Measurements from ENCODE around the gene MAP3K20.
"Not testable (repeated sequence)": the region's sequence is repeated elsewhere in the genome, so short reads cannot be mapped to it uniquely, and the experiment has no call there.

MAP3K20 gene

DNA sequence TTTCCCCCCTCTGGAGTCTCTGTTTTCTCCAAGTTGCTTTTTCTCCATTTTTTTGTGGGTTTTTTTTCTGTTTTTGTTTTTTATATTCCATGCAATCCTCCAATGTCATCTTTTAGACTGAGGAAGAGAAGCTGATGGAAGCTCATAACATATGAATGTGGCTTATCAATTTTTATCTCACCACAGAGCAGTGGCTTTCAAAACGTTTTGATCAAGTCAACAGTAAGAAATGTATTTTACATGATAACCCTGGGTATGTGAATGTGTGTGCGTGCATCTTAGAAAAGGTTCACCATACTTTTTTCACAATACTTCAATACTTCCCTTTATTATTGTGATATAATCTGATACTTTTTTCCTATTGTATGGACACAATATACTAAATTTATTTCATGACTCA, 214.4 kb downstream of the MAP3K20 start:
- no peak for DNase-seq (ENCODE audit: low read depth, low spot score)
- no peak overlapping the region for H3K27ac ChIP-seq

DNA sequence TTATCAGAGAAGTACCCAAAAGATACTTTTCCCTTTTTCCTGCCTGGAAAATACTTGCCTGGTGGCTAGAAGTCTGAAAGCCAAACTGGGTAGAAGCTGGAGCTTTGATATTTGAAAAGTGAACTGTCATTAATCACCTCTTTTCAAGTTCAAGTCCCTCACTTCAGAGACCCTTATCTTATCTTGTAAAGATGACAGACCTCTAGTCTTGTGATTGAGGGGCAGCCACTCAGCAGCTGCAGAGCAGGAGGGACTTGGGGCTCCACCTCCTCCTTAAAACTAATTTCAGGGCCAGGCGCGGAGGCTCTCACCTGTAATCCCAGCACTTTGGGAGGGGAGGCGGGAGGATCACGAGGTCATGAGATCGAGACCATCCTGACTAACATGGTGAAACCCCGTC, 214.9 kb downstream of the MAP3K20 start:
- H3K27ac ChIP-seq: no peak overlapping the region
- DNase-seq (ENCODE audit: low read depth, low spot score): no peak

DNA sequence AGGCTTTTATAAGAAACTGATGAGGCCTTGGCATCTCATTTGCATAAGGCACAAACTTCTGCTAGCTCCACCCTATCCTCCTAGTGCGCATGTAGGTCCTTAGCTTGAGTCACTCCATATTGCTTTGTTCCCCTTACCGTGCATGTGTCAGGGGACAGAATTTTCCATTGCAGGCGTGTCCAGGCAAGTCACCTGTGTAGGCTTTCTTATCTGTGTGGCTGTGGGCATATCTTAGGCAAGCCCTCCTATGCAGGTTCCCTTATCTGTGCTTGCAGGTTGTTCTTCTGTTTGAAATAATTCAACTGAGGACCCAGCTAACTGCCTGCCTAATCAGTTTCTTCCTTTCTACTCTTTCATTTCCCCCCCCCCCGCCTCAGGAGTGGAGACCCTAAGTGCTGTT, 215.8 kb downstream of the MAP3K20 start:
- no peak overlapping the region for H3K27ac ChIP-seq
- no peak for DNase-seq (ENCODE audit: low read depth, low spot score)

DNA sequence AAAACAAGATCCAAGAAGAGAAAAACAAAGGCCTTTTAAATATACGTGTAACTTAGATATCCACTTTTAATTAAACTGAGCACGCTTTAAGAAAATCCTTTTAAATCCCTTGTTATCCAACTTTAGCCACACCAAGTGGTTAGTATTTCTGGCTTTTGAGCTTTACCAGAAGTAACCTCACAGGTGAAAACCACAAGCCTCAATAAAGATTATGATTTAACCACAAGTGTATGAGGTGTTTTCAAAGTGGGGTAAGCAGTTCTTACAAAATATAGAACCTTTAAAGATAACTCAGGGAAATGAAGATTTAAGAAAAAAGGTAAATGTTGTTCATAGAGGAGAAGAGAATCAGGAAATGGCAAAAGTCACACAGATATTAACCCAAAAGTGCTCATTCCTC, 220.6 kb downstream of the MAP3K20 start:
- no peak overlapping the region for H3K27ac ChIP-seq
- DNase-seq (ENCODE audit: low read depth, low spot score): no peak

DNA sequence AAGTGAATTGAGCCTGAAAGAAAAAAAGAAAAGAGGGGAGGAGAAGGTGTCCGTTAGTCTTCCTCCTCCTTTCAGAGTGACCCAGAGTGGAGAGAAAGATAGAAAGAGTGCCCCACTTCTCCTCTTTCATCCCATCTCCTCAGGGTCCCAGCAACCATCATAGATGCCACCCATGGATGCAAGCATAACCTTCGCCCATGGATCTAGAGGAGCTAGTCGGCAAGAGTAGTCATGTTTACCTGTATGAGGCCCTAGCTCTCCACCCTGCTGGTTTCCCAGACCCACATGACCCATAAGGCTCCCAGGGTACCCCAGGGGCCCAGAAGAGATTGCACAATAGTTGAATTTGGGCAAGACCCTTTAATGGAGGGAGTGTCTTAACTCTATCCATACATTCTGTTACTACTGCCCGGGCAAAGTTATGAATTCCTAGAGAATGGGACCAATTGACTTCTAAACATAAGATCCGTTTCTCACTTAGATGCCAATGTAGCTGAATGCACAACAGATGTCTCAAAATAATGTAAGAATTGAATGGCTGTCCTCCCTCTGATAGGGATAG, 223.0 kb downstream of the MAP3K20 start:
- no peak for DNase-seq (ENCODE audit: low read depth, low spot score)
- no peak overlapping the region for H3K27ac ChIP-seq

DNA sequence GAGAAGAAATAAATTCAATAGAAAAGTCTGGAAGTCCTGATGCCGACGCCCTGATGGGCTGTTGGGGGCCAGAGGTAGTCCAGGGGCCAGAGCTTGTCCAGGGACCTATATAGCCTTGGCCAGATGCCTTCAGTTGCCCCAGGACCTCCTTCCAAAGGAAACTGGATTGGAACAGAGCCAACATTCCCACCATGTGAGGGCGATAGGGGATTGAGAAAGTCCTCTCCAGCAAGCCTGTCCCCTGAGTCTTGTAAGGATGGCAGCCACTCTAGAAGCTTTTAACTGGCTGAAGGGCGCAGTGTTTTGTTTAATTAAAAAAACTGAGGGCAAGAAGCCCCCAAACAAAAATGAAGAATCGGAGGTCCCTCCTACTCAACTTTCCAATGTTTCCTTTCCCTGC, 224.1 kb downstream of the MAP3K20 start:
- H3K27ac ChIP-seq: no peak overlapping the region
- DNase-seq (ENCODE audit: low read depth, low spot score): no peak

DNA sequence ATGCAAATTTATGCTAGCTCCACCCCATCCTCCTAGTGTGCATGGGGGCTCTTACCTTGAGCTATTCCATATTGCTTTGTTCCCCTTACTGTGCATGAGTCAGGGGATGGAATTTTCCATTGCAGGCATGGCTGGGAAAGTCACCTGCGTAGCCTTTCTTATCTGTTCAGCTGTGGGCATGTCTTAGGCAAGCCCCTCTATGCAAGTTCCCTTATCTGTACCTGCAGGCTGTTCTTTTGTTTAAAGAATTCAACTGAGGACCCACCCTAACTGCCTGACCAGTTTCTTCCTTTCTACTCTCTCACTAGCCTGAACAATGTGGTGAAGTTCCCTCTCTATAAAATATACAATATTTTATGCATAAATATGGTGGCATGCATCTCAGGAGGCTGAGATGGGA, 224.8 kb downstream of the MAP3K20 start:
- no peak overlapping the region for H3K27ac ChIP-seq
- DNase-seq (ENCODE audit: low read depth, low spot score): no peak

DNA sequence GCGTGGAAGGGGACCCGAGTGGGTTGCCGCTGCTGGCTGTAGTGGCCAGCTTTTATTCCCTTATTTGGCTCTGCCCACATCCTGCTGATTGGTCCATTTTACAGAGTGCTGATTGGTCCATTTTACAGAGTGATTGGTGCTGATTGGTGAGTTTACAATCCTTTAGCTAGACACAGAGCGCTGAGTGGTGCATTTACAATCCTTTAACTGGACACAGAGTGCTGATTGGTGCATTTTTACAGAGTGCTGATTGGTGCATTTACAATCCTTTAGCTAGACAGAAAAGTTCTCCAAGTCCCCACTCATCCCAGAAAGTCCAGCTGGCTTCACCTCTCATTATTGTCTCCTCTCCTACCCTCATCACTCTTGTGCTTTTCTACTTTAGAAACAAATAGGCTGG, 225.9 kb downstream of the MAP3K20 start:
- H3K27ac ChIP-seq; DNase-seq (ENCODE audit: low read depth, low spot score): not testable (repeated sequence)

DNA sequence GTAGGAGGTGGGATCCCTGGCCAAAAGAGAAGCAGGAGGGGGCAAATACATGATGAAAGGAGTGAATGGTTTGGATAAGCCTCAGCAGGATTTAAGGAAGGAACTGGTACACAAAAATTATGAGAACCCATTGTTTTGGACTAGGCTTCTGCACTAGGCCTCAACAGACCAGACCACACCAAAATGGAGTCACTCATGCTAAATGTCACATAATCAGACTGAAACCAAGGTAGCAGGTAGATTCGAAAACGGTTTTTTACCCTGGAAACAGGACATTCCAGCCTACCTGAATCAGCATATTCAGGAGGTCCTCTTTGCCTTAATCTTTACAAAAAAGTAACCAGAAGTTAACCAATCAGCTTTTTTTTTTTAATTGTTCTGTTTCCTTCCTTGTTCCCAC, 229.7 kb downstream of the MAP3K20 start:
- no peak for DNase-seq (ENCODE audit: low read depth, low spot score)
- H3K27ac ChIP-seq: no peak overlapping the region

DNA sequence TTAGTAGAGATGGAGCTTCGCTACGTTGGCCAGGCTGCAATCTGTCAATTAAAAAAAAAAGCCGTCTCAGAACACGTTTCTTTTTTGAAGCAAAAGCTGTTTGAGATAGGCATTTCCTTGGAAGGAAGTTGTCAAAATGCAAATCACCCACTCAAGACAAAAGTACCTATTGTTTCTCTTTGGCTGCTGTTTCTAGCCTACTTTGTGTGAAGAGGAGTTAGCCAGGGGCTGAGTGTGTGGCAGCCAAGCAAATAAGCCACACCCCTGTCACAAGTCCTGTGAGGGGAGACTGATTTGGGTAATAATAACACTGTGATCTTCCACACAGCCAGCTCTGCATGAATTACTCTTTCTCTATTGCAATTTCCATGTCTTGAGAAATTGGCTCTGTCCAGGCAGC, 231.6 kb downstream of the MAP3K20 start:
- H3K27ac ChIP-seq: no peak overlapping the region
- DNase-seq (ENCODE audit: low read depth, low spot score): no peak

DNA sequence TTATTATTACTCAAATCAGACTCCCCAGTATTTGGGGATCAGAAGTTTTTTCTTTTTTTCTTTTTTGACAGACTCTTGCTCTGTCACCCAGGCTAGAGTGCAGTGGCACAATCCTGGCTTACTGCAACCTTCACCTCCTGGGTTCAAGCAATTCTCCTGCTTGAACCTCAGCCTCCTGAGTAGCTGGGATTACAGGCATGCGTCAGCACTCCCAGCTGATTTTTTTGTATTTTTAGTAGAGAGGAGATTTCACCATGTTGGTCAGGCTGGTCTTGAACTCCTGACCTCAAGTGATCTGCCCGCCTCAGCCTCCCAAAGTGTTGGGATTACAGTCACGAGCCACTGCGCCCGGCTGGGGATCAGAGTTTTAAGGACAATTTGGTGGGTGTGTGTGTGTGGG, 233.7 kb downstream of the MAP3K20 start:
- not testable (repeated sequence) for DNase-seq (ENCODE audit: low read depth, low spot score); H3K27ac ChIP-seq

DNA sequence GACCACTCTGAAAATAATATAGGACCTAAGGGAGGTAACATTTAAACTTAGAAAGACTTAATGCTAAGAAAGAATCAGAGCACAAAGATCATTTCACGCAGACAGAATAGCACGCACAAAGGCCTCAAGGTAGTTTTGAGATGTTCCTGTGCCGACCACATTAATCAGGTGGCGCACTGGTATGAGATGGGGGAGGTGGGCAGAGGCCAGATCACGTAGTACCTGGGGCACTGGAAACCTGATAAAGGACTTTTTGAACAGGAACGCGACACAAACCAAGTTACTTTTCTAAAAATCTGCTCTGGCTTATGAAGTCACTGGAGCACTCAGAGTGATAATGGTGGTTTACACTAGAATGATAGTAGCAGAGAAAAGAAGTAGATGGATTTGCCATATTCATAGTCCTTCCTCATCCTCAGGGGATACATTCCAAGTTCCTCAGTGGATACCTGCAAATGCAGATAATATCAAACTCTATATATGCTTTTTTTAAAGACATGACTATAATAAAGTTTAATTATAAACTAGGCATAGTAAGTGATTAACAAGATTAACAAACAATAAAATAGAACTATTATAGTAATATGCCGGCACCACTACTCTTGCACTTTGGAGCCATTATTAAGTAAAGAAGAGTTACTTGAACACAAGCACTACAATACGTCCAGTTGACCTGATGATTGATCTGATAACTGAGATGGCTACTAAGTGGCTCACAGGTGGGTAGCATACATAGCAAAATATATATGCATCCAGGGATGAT, 236.4 kb downstream of the MAP3K20 start:
- no peak for DNase-seq (ENCODE audit: low read depth, low spot score)
- H3K27ac ChIP-seq: no peak overlapping the region

All from epithelial cell of prostate (primary cell).